WTC11 (cell line): ENCODE data around the gene BLCAP. TPM values are rescaled to one million over a fixed set of nuclear protein-coding genes. Genes with fewer than 3 reads are reported as not detected.

ENCODE experiments used
- ATAC-seq: fragments of 200-7000 bp; cut with Tn5 transposase; 2 replicates; pipeline ENCODE4 v1.10.0; 2021; ENCODE audit warnings: mild to moderate bottlenecking, moderate library complexity
- CTCF ChIA-PET: fragments of 300-600 bp; sonication (Branson Sonifier 250); formaldehyde crosslinking; loops from one replicate; lab custom pipeline; 2021; ENCODE audit warnings: antibody characterized with exemption; lab: Charles Lee
- POLR2A ChIA-PET: fragments of 350-600 bp; sonication (Branson Sonifier 250); formaldehyde crosslinking; loops from one replicate; lab custom pipeline; 2021; ENCODE audit warnings: antibody characterized with exemption; lab: Charles Lee
- DNase-seq: peaks from one replicate; pipeline ENCODE4 v3.0.0; 2021; ENCODE audit warnings: low spot score
- H3K27ac Mint-ChIP-seq: 2 replicates; pipeline ENCODE4 v1.8.0; 2021; ENCODE audit warnings: mixed read lengths
- H3K27me3 Mint-ChIP-seq: 2 replicates; pipeline ENCODE4 v1.8.0; 2021; ENCODE audit warnings: low read depth, mild to moderate bottlenecking, moderate library complexity, mixed read lengths
- H3K36me3 Mint-ChIP-seq: 2 replicates; pipeline ENCODE4 v1.8.0; 2021; ENCODE audit warnings: mixed read lengths
- H3K4me1 Mint-ChIP-seq: 2 replicates; pipeline ENCODE4 v1.8.0; 2022; ENCODE audit warnings: mixed read lengths
- H3K4me3 Mint-ChIP-seq: 2 replicates; pipeline ENCODE4 v1.8.0; 2021; ENCODE audit warnings: mild to moderate bottlenecking, moderate library complexity, mixed read lengths
- H3K9me3 Mint-ChIP-seq: 2 replicates; pipeline ENCODE4 v1.8.0; 2021; ENCODE audit warnings: mixed read lengths
- AR ChIP-seq: fragments of 250-450 bp; sonication (Bioruptor Pico); IDR thresholded peaks from 2 replicates; pipeline ENCODE4 v1.9.0; 2021; ENCODE audit warnings: mild to moderate bottlenecking
- ATF1 ChIP-seq: sonication (generic); formaldehyde crosslinking; IDR thresholded peaks from 2 replicates; pipeline ENCODE4 v1.8.1; 2023; ENCODE audit warnings: mild to moderate bottlenecking, moderate library complexity, missing genetic modification reagents
- CBFB ChIP-seq: sonication (generic); formaldehyde crosslinking; IDR thresholded peaks from 2 replicates; pipeline ENCODE4 v1.8.1; 2022; ENCODE audit warnings: mild to moderate bottlenecking, low read depth, missing genetic modification reagents
- ETV6 ChIP-seq: sonication (generic); formaldehyde crosslinking; IDR thresholded peaks from 2 replicates; pipeline ENCODE4 v1.8.1; 2022; ENCODE audit warnings: mild to moderate bottlenecking, missing genetic modification reagents
- FOXP1 ChIP-seq: sonication (generic); formaldehyde crosslinking; IDR thresholded peaks from 2 replicates; pipeline ENCODE4 v1.8.0; 2022; ENCODE audit warnings: missing genetic modification reagents, mild to moderate bottlenecking, moderate library complexity, borderline replicate concordance
- GRHL2 ChIP-seq: fragments of 250-450 bp; sonication (Bioruptor Pico); IDR thresholded peaks from 2 replicates; pipeline ENCODE4 v1.8.0; 2022; ENCODE audit warnings: mild to moderate bottlenecking, moderate library complexity; ENCODE audit not compliant: insufficient replicate concordance, severe bottlenecking
- HMGXB4 ChIP-seq: sonication (generic); formaldehyde crosslinking; IDR thresholded peaks from 2 replicates; pipeline ENCODE4 v1.8.1; 2023; ENCODE audit warnings: mild to moderate bottlenecking, moderate library complexity, missing genetic modification reagents
- IRF2 ChIP-seq: sonication (generic); formaldehyde crosslinking; IDR thresholded peaks from 2 replicates; pipeline ENCODE4 v1.8.0; 2022; ENCODE audit warnings: low read depth, missing genetic modification reagents, borderline replicate concordance
- NFE2L1 ChIP-seq: sonication (generic); formaldehyde crosslinking; IDR thresholded peaks from 2 replicates; pipeline ENCODE4 v1.8.1; 2023; ENCODE audit warnings: missing genetic modification reagents
- NR3C1 ChIP-seq: sonication (generic); formaldehyde crosslinking; conservative IDR thresholded peaks from 2 replicates; pipeline ENCODE4 v1.8.1; 2023; ENCODE audit warnings: low read depth, mild to moderate bottlenecking, missing genetic modification reagents
- OVOL2 ChIP-seq: fragments of 250-450 bp; sonication (Bioruptor Pico); IDR thresholded peaks from 2 replicates; pipeline ENCODE4 v1.9.0; 2021; ENCODE audit warnings: mild to moderate bottlenecking, borderline replicate concordance
- SOX15 ChIP-seq: fragments of 250-450 bp; sonication (Bioruptor Pico); IDR thresholded peaks from 2 replicates; pipeline ENCODE4 v1.9.0; 2021; ENCODE audit warnings: mild to moderate bottlenecking
- SP1 ChIP-seq: sonication (generic); formaldehyde crosslinking; conservative IDR thresholded peaks from 2 replicates; pipeline ENCODE4 v1.8.1; 2022; ENCODE audit warnings: missing genetic modification reagents
- TCF7 ChIP-seq: sonication (generic); formaldehyde crosslinking; IDR thresholded peaks from 2 replicates; pipeline ENCODE4 v1.8.0; 2022; ENCODE audit warnings: mild to moderate bottlenecking, low read depth, missing genetic modification reagents, moderate library complexity
- USF1 ChIP-seq: sonication (generic); formaldehyde crosslinking; IDR thresholded peaks from 2 replicates; pipeline ENCODE4 v1.8.0; 2022; ENCODE audit warnings: mild to moderate bottlenecking, missing genetic modification reagents
- ZNF232 ChIP-seq: sonication (generic); formaldehyde crosslinking; IDR thresholded peaks from 2 replicates; pipeline ENCODE4 v1.8.0; 2022; ENCODE audit warnings: mild to moderate bottlenecking, missing genetic modification reagents
- ZNF281 ChIP-seq: sonication (generic); formaldehyde crosslinking; IDR thresholded peaks from 2 replicates; pipeline ENCODE4 v1.8.0; 2023; ENCODE audit warnings: mild to moderate bottlenecking, missing genetic modification reagents
- ZNF416 ChIP-seq: fragments of 250-450 bp; sonication (Bioruptor Pico); IDR thresholded peaks from 2 replicates; pipeline ENCODE4 v1.9.0; 2021; ENCODE audit warnings: mild to moderate bottlenecking, inconsistent platforms
- total RNA-seq: library from RNA; stranded (reverse); gene quantifications from 3 replicates; pipeline ENCODE4 v1.2.3, GENCODE V29; 2021

Gene BLCAP
- total RNA-seq, 1 experiment from 2014 or later, result 85.6 TPM

- no peak for TF ChIP-seq AR
- TF ChIP-seq ETV6, result no peak
- no peak for TF ChIP-seq SP1
- TF ChIP-seq, all 79 proteins: peak for 0
These were observed 13.8 kb downstream of the BLCAP start (continued) for GRCh38 chr20:37513779-37514359.

- CTCF ChIA-PET, result no interaction called here
- ATAC-seq, result no peak
- Mint-ChIP-seq H3K27ac (no peak overlapping the region), H3K36me3 (peaks cover 17% of the 10 kb centered on the region)
- TF ChIP-seq HMGXB4 (no peak), NFE2L1 (no peak), NR3C1 (no peak), ZNF232 (no peak), ZNF416 (CRISPR knock-in tag) (no peak), OVOL2 (no peak), GRHL2 (no peak)
- TF ChIP-seq, all 79 proteins: peak for 0
- POLR2A ChIA-PET, result no interaction called here
- H3K9me3 Mint-ChIP-seq, result no peaks in the 10 kb centered on the region
- peaks cover 10% of the 10 kb centered on the region for H3K4me1 Mint-ChIP-seq
- no peak for DNase-seq
- H3K27me3 Mint-ChIP-seq, result no peaks in the 10 kb centered on the region
- H3K4me3 Mint-ChIP-seq, result no peak overlapping the region
These were observed 15.9 kb downstream of the BLCAP start for GRCh38 chr20:37511610-37512275.

- TF ChIP-seq FOXP1 (CRISPR knock-in tag) (no peak), SOX15 (CRISPR knock-in tag) (no peak), ZNF416 (CRISPR knock-in tag) (no peak)
- Mint-ChIP-seq H3K36me3 (peaks cover 8% of the 10 kb centered on the region), H3K27me3 (no peaks in the 10 kb centered on the region), H3K4me1 (no peaks in the 10 kb centered on the region), H3K9me3 (no peaks in the 10 kb centered on the region), H3K4me3 (no peak overlapping the region), H3K27ac (no peak overlapping the region)
- no peak for DNase-seq
- ChIA-PET POLR2A (interaction anchor here (0.7 kb wide), 1 partner anchor 21 kb away, joined by 4 read pairs; no protein-coding TSS in a partner anchor), CTCF (no interaction called here)
- no peak for ATAC-seq
These were observed 17.4 kb downstream of the BLCAP start for GRCh38 chr20:37510226-37510625.

- no peaks in the 10 kb centered on the region for H3K4me1 Mint-ChIP-seq
- H3K27ac Mint-ChIP-seq, result no peak overlapping the region
- ChIA-PET CTCF (interaction anchor here (0.8 to 1.7 kb wide), 6 partner anchors 21 to 315 kb away, joined by 3 to 11 read pairs (median 3); partner anchors contain the start of gene BLCAP), POLR2A (interaction anchor here (0.8 kb wide), 1 partner anchor 11 kb away, joined by 3 read pairs; no protein-coding TSS in a partner anchor)
- no peak overlapping the region for H3K4me3 Mint-ChIP-seq
- ATAC-seq, result no peak
- H3K27me3 Mint-ChIP-seq, result no peaks in the 10 kb centered on the region
- no peaks in the 10 kb centered on the region for H3K36me3 Mint-ChIP-seq
- TF ChIP-seq IRF2 (CRISPR knock-in tag), result no peak
- TF ChIP-seq TCF7 (CRISPR knock-in tag), result no peak
- TF ChIP-seq ATF1, result no peak
- TF ChIP-seq CBFB (CRISPR knock-in tag), result no peak
- no peak for TF ChIP-seq USF1 (CRISPR knock-in tag)
- TF ChIP-seq ZNF281 (CRISPR knock-in tag), result no peak
- no peak for DNase-seq
- no peaks in the 10 kb centered on the region for H3K9me3 Mint-ChIP-seq
These were observed 21.4 kb downstream of the BLCAP start for GRCh38 chr20:37506152-37506725.
